Fibroblast of the aortic adventitia (primary cell): Measurements from ENCODE around the gene FOXP1. TPM values are rescaled to one million over a fixed set of nuclear protein-coding genes. Genes with fewer than 3 reads are reported as not detected.
A peak's percentile ranks its signal among the peaks of the same experiment; 100 is the strongest.

Experiments
- DNase-seq: peaks from one replicate; pipeline ENCODE4 v3.0.0-alpha.2; 2010; ENCODE audit warnings: low read depth
- H3K4me3 ChIP-seq: 2 replicates; pipeline ENCODE4 v1.5.1; 2011; ENCODE audit warnings: low read depth, mild to moderate bottlenecking, control low read depth, low read length, moderate library complexity
- CTCF ChIP-seq: IDR thresholded peaks from 2 replicates; pipeline ENCODE4 v1.5.1; 2011; ENCODE audit warnings: mild to moderate bottlenecking, low read length, control low read depth, inconsistent platforms; ENCODE audit not compliant: insufficient read depth
- total RNA-seq: library from RNA; depleted of rRNA; stranded (reverse); fragments of >200 nt; gene quantifications from 2 replicates; pipeline ENCODE4 v1.2.3, GENCODE V29; 2012; ENCODE audit warnings: low replicate concordance

The FOXP1 gene
- total RNA-seq, 1 donor = 115 TPM

GRCh38 chr3:71447803-71448202, 135.7 kb downstream of the FOXP1 start:
- DNase-seq = no peak
- no peak overlapping the region for H3K4me3 ChIP-seq
- no peak for TF ChIP-seq CTCF

GRCh38 chr3:71447197-71447596, 136.3 kb downstream of the FOXP1 start:
- no peak for TF ChIP-seq CTCF
- DNase-seq = no peak
- no peak overlapping the region for H3K4me3 ChIP-seq

- no peak overlapping the region for H3K4me3 ChIP-seq
- no peak for DNase-seq
- TF ChIP-seq CTCF = no peak
Observed at GRCh38 chr3:71446734-71447133, 136.8 kb downstream of the FOXP1 start.

- no peak for TF ChIP-seq CTCF
- DNase-seq = no peak
Observed at GRCh38 chr3:71446260-71446659, 137.3 kb downstream of the FOXP1 start.

GRCh38 chr3:71444861-71445259, 138.7 kb downstream of the FOXP1 start:
- DNase-seq = no peak
- TF ChIP-seq CTCF = no peak
- no peak overlapping the region for H3K4me3 ChIP-seq

More at GRCh38 chr3:71446260-71446659, 137.3 kb downstream of the FOXP1 start:
- no peak overlapping the region for H3K4me3 ChIP-seq

GRCh38 chr3:71444028-71444860, 139.3 kb downstream of the FOXP1 start:
- DNase-seq = peak; percentile 43
- no peak overlapping the region for H3K4me3 ChIP-seq
- no peak for TF ChIP-seq CTCF
